CD4-positive, alpha-beta T cell treated with Interleukin-12 subunit alpha and Interleukin-12 subunit beta, for 1 hour (primary cell): ENCODE results near the gene OR10G7.
"Not testable (repeated sequence)": the region's sequence is repeated elsewhere in the genome, so short reads cannot be mapped to it uniquely, and the experiment has no call there.

Experiments
- DNase-seq: peaks from one replicate; pipeline ENCODE4 v3.0.0-alpha.2; 2020

The OR10G7 gene

DNA sequence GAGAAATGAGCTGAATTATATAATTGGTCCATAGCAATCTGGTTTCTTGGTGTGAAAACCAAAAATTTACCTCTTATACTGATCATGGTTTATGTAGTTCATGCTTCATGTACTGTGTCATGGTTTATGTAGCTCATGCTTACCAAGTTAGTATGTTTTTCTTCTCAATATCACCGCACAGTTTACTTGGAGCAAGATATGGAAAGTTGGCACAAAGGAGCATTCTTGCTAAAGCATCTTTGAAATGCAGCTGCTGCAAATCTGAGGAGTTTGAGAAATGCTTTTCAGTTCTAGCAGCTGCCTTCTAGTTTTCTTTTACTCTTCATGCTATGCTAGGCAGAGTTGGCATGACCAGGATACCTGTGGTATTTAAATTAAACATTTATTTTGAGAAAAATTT is 4.5 kb downstream of the OR10G7 start:
- no peak for DNase-seq

DNA sequence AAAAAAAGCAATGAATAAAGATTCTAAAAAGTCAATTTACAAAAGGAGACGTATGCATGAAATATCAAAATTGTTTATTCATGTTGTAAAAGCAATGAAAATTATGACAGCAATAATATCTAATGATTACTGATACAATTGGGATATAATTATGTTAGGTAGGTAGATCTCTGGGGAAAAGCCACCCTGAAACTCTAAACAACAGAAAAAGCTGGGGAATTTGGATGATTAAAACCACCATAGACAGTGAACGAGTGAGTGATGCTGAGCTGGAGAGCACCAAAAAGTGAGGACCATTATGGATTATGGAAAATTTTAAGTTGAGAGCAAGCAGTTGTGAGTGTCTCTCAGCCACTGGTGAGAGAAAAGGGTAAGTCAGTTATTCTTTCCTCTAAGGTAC is 14.6 kb downstream of the OR10G7 start, which contains the start of gene OR10G8:
Gene OR10G8, plus strand, starts transcription at position 301 of the 400 bp plus-strand sequence. CDS start 2,825 bp downstream, outside the sequence.
- no peak for DNase-seq

DNA sequence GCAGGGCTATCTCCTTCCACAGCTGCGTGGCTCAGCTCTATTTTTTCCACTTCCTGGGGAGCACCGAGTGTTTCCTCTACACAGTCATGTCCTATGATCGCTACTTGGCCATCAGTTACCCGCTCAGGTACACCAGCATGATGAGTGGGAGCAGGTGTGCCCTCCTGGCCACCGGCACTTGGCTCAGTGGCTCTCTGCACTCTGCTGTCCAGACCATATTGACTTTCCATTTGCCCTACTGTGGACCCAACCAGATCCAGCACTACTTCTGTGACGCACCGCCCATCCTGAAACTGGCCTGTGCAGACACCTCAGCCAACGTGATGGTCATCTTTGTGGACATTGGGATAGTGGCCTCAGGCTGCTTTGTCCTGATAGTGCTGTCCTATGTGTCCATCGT is 25.3 kb downstream of the OR10G7 start:
- not testable (repeated sequence) for DNase-seq

DNA sequence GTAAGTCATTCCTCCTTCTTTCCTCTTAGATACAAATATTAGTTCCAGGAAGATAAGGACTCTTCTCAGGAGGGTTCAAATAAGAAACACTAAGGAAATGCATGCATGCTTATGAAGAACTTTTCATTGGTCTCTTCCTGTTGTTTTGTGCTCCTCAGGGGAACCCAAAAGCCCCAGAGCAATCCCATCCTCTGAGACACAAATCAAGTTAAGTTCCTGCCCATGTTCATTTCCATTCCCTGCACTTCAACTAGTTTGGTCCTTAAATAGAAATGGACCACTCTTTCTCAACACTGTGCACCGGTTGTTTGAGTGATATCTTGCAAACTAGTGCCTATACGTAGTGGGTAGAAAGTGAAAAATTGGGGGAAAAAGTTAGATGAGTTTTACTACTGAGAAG is 28.4 kb downstream of the OR10G7 start, which contains the start of gene OR10G4:
Gene OR10G4, plus strand, starts transcription at position 301 of the 400 bp plus-strand sequence. CDS start 2,578 bp downstream, outside the sequence.
- no peak for DNase-seq

DNA sequence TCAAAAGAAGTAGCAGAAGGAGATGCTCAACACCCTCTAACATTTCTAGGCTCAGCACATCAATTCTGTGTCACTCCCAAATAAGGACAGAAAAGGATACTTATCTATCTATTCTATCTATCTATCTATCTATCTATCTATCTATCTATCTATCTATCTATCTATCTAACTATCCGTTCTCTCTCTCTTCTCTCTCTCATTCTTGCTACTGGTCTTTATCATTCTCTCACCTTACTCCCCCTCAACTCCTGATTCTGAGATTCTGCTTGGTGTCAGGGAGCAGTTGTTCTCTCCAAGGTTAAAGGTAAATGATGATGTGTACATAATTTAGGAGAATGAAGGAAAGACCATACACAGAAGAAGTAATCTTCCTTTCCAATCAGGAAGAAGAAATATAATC is 46.0 kb downstream of the OR10G7 start, which contains the start of gene OR10G6:
Gene OR10G6, minus strand, starts transcription at position 43 of the 400 bp plus-strand sequence. Its CDS starts 0 bp downstream, at position 43.
- no peak for DNase-seq
